LNCAP (cell line): Measurements from ENCODE around the gene SLC48A1.

Source experiments
- TF ChIP-seq, protein P1 (sequence below): fragments of 450-650 bp; IDR thresholded peaks from 2 replicates; pipeline ENCODE4 v1.5.1; 2017; ENCODE audit warnings: mild to moderate bottlenecking

Gene SLC48A1

DNA sequence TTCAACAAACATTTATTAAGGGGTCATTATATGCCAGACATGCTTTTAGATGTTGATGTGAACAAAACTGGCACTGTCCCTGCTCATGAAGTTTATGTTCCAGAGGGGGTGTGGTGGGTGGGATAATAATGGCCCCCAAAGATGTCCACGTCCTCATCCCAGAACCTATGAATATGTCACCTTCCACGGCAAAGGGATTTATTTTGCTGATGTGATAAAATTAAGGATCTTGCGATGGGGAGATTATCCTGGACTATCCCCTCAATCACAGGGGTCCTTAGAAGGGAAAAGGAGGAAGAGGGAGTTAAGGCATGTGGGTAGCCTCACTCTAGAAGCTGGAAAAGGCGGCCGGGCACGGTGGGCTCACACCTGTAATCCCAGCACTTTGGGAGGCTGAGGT is 1.7 kb upstream of the SLC48A1 start:
- TF ChIP-seq, protein P1, sequence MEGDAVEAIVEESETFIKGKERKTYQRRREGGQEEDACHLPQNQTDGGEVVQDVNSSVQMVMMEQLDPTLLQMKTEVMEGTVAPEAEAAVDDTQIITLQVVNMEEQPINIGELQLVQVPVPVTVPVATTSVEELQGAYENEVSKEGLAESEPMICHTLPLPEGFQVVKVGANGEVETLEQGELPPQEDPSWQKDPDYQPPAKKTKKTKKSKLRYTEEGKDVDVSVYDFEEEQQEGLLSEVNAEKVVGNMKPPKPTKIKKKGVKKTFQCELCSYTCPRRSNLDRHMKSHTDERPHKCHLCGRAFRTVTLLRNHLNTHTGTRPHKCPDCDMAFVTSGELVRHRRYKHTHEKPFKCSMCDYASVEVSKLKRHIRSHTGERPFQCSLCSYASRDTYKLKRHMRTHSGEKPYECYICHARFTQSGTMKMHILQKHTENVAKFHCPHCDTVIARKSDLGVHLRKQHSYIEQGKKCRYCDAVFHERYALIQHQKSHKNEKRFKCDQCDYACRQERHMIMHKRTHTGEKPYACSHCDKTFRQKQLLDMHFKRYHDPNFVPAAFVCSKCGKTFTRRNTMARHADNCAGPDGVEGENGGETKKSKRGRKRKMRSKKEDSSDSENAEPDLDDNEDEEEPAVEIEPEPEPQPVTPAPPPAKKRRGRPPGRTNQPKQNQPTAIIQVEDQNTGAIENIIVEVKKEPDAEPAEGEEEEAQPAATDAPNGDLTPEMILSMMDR: no peak

DNA sequence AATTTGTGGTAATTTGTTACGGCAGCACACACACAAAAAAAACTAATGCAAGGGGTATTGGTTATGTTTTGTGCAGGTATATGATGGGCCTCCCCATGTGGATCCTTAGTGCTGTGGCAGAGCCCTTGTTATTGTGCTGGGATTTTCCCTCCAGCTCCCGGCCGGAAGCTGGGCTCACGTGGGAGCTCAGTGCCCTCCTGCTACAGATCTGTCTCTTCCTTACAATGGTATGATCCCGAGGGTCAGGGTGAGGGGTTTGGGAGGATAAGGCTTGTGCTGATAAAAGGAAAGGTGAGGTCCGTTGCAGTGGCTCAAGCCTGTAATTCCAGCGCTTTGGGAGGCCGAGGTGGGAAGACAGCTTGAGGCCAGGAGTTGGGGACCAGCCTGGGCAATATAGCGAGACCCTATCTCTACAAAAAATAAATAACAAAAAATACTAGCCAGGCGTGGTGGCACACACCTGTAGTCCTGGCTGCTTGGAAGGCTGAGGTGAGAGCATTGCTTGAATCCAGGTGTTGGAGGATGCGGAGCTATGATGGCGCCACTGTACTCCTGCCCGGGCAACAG is 861 bp upstream of the SLC48A1 start:
- TF ChIP-seq, protein P1: no peak

DNA sequence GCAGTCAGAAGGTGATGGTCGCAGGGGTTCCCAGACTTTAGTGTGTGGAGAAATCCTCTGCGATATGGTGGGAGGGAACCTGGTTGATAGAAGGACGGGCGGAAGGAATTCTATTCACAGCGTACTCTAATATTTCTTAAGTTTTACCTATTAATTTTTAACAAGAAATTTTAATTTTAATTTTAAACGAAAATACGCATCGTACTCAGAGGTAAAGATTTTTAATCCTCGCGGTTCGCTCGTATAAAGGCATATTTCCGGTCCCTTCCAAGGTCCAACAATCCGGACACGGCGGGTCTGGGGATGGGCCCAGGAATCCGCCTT is 338 bp upstream of the SLC48A1 start:
- TF ChIP-seq, protein P1: no peak

DNA sequence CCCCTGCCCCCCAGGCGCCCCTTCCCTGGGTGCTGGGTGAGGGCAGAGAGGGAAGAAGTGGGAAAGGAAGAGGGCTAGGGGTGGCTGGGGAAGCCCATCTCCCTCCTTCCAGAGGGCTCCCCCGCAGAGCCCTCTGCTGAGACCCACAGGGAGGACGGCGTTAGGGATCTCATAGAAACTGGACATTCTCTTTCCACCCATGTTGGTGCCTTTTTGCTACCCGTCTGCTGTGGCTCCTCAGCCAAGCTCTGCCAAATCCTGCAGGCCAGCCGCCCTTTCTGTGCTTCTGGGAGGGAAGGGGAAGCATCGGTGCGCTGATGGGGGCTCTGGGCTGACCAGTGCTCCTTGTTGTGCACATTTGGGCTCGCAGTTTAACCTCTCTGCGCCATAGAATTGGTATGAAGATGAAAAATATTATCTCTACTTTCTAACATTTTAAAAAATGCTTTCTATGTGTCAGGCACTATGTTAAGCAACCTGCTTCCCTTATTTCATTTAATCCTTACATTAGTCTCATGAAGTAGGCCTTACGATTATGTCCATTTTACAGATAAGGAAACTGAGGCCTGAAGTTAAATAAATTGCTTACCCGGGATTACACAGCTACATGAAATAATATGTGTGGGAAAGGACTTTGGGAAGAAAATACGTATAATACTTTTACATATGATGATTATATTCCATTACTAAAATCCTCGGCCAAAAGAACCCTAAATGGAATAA is 981 bp downstream of the SLC48A1 start:
- TF ChIP-seq, protein P1: no peak

DNA sequence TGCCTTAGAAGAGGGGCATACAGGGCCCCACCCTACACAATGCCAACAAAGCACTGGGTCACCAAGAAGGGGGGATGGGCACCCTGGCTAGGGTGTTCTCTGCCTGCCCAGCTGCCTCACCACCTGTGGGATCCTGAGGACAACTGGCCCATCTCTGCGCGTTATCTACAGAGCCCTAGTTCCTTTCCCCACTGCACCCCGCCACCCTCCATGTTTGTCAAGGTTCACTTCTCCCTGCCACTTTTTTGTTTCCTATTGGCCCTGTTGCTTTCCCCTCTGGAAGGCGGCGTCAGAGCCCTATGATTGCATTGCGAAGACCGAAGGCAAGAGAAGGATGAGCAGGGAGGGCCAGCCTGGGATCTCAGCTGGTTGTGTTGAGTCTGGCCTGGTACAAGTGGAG is 1.6 kb downstream of the SLC48A1 start:
- TF ChIP-seq, protein P1: no peak

DNA sequence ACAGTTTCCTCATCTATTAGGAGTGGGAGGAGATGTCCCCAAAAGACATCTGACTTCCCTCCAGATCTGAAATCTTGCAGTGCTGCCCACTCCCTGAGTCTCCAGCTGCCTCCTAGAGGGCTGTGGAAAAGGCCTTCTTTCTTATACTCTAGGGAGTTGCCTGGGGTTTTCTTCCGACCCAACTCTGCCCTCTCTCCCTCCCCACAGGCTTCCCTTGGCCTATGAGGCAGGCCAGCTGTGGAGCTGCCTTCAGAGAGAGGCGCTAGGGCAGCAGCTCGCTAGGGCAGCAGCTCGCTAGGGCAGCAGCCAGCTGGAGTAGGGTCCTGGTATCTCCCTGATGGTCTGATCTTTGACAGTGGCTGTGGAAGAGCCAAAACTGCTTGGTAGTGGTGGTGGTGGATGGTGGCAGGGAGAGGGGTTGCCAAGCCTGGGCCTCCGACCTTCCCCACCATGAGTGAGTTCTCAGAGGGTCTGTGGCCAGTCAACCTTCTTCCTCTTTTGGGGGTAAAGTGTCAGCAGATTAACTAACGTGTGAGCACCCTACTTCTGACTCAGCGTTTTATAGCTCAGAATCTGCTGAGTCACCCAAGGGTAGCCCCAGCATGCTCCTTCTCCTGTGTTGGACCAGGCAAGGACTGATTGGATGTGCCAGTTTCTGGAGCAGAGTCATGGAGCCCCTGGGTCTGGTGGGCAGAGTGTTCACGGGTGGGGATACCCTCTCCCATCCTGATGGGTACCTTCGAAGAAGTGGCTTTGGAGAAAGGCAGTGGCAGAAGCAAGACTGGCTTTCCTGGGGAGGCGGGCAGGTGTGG is 2.3 kb downstream of the SLC48A1 start:
- TF ChIP-seq, protein P1: no peak

DNA sequence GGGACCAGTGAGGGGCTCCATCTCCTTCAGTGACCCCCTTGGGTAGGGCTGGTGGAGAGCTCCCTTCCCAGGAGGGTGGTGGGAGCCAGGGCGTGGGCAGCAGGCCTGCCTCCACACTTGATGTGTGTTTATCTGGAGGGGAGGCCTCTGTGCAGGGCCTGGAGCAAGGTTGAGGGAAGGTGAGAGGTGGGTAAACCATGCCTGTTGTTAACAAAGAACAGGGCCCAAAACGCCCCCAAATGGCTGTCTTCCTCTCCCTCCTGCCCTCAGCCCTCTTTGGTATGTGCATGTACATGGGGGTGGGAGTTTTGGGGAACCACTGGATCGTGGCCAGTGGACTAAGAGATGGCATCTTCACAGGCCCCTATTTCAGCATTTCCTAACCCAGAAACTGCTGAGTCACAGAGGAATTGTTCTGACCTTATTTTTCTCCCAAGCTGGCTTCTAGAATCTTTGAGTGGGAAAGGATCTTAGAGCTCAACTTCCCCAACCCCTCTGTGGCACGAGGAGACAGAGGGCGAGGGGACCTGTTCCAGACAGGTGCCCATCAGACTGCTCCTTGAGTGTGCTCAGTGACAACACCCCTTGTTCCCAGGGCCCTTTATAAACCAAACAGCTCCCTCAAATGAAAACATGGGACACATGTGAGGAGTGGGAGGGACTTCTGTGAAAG is 3.6 kb downstream of the SLC48A1 start:
- TF ChIP-seq, protein P1: no peak
